GM23338 (cell line): Measurements from ENCODE around the gene ABCC3. TPM values are rescaled to one million over a fixed set of nuclear protein-coding genes. Genes with fewer than 3 reads are reported as not detected.

Source experiments
- ATAC-seq: fragments of 200-7000 bp; cut with Tn5 transposase; 3 replicates; pipeline ENCODE4 v1.9.1; 2020
- DNase-seq: peaks from one replicate; pipeline ENCODE4 v3.0.0-alpha.2; 2015; ENCODE audit warnings: low spot score
- H2AFZ ChIP-seq: fragments of 200-600 bp; sonication (generic); 2 replicates; pipeline ENCODE4 v1.8.0; 2016; ENCODE audit warnings: antibody characterized with exemption, mild to moderate bottlenecking, moderate library complexity
- H3F3A ChIP-seq: fragments of 200-600 bp; sonication (generic); replicated peaks from 2 replicates; pipeline ENCODE4 v1.8.0; 2017; ENCODE audit warnings: antibody characterized with exemption, mixed run types, low read depth
- H3K27ac ChIP-seq: fragments of 200-600 bp; sonication (generic); 2 replicates; pipeline ENCODE4 v1.6.1; 2016; ENCODE audit warnings: low read depth
- H3K27me3 ChIP-seq: fragments of 200-600 bp; sonication (generic); 2 replicates; pipeline ENCODE4 v1.8.0; 2016; ENCODE audit warnings: mild to moderate bottlenecking, mixed run types, moderate library complexity; ENCODE audit not compliant: insufficient read depth
- H3K36me3 ChIP-seq: fragments of 200-600 bp; sonication (generic); 2 replicates; pipeline ENCODE4 v1.8.0; 2016; ENCODE audit warnings: mild to moderate bottlenecking; ENCODE audit not compliant: insufficient read depth
- H3K4me1 ChIP-seq: fragments of 200-600 bp; sonication (generic); 2 replicates; pipeline ENCODE4 v1.8.0; 2016; ENCODE audit warnings: mild to moderate bottlenecking, moderate library complexity; ENCODE audit not compliant: insufficient read depth
- H3K4me2 ChIP-seq: fragments of 200-600 bp; sonication (generic); 2 replicates; pipeline ENCODE4 v1.7.1; 2017; ENCODE audit warnings: mixed run types
- H3K4me3 ChIP-seq: fragments of 200-600 bp; sonication (generic); 2 replicates; pipeline ENCODE4 v1.6.1; 2016; ENCODE audit warnings: mixed run types
- H3K79me2 ChIP-seq: fragments of 200-600 bp; sonication (generic); replicated peaks from 2 replicates; pipeline ENCODE4 v1.8.0; 2017; ENCODE audit warnings: mild to moderate bottlenecking; ENCODE audit not compliant: insufficient read depth
- H3K9me2 ChIP-seq: fragments of 200-600 bp; sonication (generic); 2 replicates; pipeline ENCODE4 v1.8.0; 2017; ENCODE audit not compliant: insufficient read depth
- H4K20me1 ChIP-seq: fragments of 200-600 bp; sonication (generic); replicated peaks from 2 replicates; pipeline ENCODE4 v1.8.0; 2017; ENCODE audit warnings: mild to moderate bottlenecking; ENCODE audit not compliant: insufficient read depth
- H3K27ac Mint-ChIP-seq: 2 replicates; pipeline ENCODE4 v1.8.0; 2020; ENCODE audit warnings: inconsistent platforms, mild to moderate bottlenecking, moderate library complexity, mixed read lengths
- H3K27me3 Mint-ChIP-seq: 3 replicates; pipeline ENCODE4 v1.8.0; 2022; ENCODE audit warnings: low read depth, mild to moderate bottlenecking, moderate library complexity, mixed read lengths, inconsistent platforms; ENCODE audit not compliant: insufficient read depth, poor library complexity
- H3K36me3 Mint-ChIP-seq: 3 replicates; pipeline ENCODE4 v1.8.0; 2021; ENCODE audit warnings: low read depth, mild to moderate bottlenecking, inconsistent platforms, moderate library complexity, mixed read lengths
- H3K4me1 Mint-ChIP-seq: 3 replicates; pipeline ENCODE4 v1.8.0; 2020; ENCODE audit warnings: mild to moderate bottlenecking, inconsistent platforms, mixed read lengths
- H3K4me3 Mint-ChIP-seq: 3 replicates; pipeline ENCODE4 v1.8.0; 2021; ENCODE audit warnings: moderate library complexity, mild to moderate bottlenecking, inconsistent platforms, mixed read lengths
- H3K9me3 Mint-ChIP-seq: 3 replicates; pipeline ENCODE4 v1.8.0; 2020; ENCODE audit warnings: moderate library complexity, mild to moderate bottlenecking, inconsistent platforms, mixed read lengths
- CREB1 ChIP-seq: fragments of 250-450 bp; sonication (Bioruptor Pico); IDR thresholded peaks from 2 replicates; pipeline ENCODE4 v1.5.0; 2020; ENCODE audit warnings: low read depth, mild to moderate bottlenecking, moderate library complexity
- ETS1 ChIP-seq: IDR thresholded peaks from 2 replicates; pipeline ENCODE4 v1.6.1; 2016; ENCODE audit warnings: antibody characterized with exemption
- EZH2phosphoT487 ChIP-seq: fragments of 200-600 bp; sonication (generic); IDR thresholded peaks from one replicate; pipeline ENCODE4 v1.8.1; 2018; ENCODE audit warnings: antibody characterized with exemption; ENCODE audit not compliant: unreplicated experiment
- JUNB ChIP-seq: IDR thresholded peaks from one replicate; pipeline ENCODE4 v1.6.1; 2016; ENCODE audit warnings: antibody characterized with exemption; ENCODE audit not compliant: unreplicated experiment
- POLR2AphosphoS5 ChIP-seq: IDR thresholded peaks from 2 replicates; pipeline ENCODE4 v1.6.1; 2016; ENCODE audit warnings: antibody characterized with exemption, low read depth
- REST ChIP-seq: IDR thresholded peaks from one replicate; pipeline ENCODE4 v1.6.1; 2018; ENCODE audit warnings: antibody characterized with exemption; ENCODE audit not compliant: unreplicated experiment
- STAT1 ChIP-seq: IDR thresholded peaks from one replicate; pipeline ENCODE4 v1.6.1; 2016; ENCODE audit warnings: antibody characterized with exemption; ENCODE audit not compliant: unreplicated experiment
- ZNF114 ChIP-seq: fragments of 250-450 bp; sonication (Bioruptor Pico); IDR thresholded peaks from 2 replicates; pipeline ENCODE4 v1.5.0; 2020; ENCODE audit warnings: mild to moderate bottlenecking, moderate library complexity
- ZNF462 ChIP-seq: fragments of 250-450 bp; sonication (Bioruptor Pico); IDR thresholded peaks from 2 replicates; pipeline ENCODE4 v1.5.0; 2020; ENCODE audit warnings: mild to moderate bottlenecking, moderate library complexity
- polyA plus RNA-seq: library from polyadenylated mRNA; unstranded; fragments of >200 nt; fragmentation: Nextera tagmentation; extraction: Ambion mirVana; gene quantifications from 2 replicates; pipeline ENCODE4 v1.2.1, GENCODE V29; 2016
- total RNA-seq: library from RNA; depleted of rRNA; stranded (reverse); fragments of >200 nt; shearing (Covaris generic); gene quantifications from 2 replicates; pipeline ENCODE4 v1.2.3, GENCODE V29; 2014
- TF ChIP-seq, protein P1 (sequence below), 2 experiments: fragments of 200-600 bp in 1 of 2; sonication (generic) in 1 of 2; conservative IDR thresholded peaks; 2 replicates each; pipeline versions ENCODE4 v1.5.1 to v1.6.1; 2016 to 2017; ENCODE audit warnings: antibody characterized with exemption in 2 of 2, low read depth in 2 of 2, mild to moderate bottlenecking in 2 of 2, moderate library complexity in 1 of 2

Gene ABCC3
- total and polyA plus RNA-seq, 2 experiments from 2014 or later = not detected

DNA sequence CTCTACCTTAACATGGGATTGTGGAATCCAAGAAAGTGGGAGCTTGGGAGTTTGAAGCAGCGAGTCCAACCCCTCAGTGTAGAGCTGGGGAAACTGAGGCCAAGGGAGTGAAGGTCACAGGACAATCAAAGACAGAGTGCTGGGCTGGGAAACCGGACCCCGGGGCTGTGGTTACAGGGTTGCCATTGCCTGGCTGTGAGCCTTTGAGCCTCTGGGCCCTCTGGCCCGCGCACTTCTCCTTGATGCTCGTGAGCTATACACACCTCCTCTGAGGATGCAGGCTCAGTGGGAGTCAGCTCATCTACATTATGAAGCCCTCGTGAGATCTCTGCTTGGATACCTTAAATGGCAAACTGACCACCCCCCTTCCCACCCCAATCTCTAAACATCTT is 2.1 kb downstream of the ABCC3 start:
- no peaks in the 10 kb centered on the region for H4K20me1 ChIP-seq
- H3K4me3 ChIP-seq = no peak overlapping the region
- no peak for TF ChIP-seq REST
- TF ChIP-seq EZH2phosphoT487 = no peak
- TF ChIP-seq CREB1 (CRISPR knock-in tag) = no peak
- TF ChIP-seq POLR2AphosphoS5 = no peak
- TF ChIP-seq ZNF114 = no peak
- TF ChIP-seq JUNB = no peak
- TF ChIP-seq STAT1 = no peak
- no peak for TF ChIP-seq ZNF462 (CRISPR knock-in tag)
- TF ChIP-seq, protein P1, sequence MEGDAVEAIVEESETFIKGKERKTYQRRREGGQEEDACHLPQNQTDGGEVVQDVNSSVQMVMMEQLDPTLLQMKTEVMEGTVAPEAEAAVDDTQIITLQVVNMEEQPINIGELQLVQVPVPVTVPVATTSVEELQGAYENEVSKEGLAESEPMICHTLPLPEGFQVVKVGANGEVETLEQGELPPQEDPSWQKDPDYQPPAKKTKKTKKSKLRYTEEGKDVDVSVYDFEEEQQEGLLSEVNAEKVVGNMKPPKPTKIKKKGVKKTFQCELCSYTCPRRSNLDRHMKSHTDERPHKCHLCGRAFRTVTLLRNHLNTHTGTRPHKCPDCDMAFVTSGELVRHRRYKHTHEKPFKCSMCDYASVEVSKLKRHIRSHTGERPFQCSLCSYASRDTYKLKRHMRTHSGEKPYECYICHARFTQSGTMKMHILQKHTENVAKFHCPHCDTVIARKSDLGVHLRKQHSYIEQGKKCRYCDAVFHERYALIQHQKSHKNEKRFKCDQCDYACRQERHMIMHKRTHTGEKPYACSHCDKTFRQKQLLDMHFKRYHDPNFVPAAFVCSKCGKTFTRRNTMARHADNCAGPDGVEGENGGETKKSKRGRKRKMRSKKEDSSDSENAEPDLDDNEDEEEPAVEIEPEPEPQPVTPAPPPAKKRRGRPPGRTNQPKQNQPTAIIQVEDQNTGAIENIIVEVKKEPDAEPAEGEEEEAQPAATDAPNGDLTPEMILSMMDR (conservative IDR thresholded peaks at IDR 0.05; ENCODE audit: low read depth in 2 of 2) = no peak
- no peak for TF ChIP-seq ETS1
- ATAC-seq (no peak), DNase-seq (no peak)
- peaks cover 17% of the 10 kb centered on the region for H3K4me1 ChIP-seq
- H3K4me1 Mint-ChIP-seq = peaks cover 21% of the 10 kb centered on the region
- H3K27ac ChIP-seq = no peak overlapping the region
- H3F3A ChIP-seq = 0 out of 2 replicates have a peak, but pooled peaks cover 3% of the 10 kb centered on the region
- H3K4me3 Mint-ChIP-seq = no peak overlapping the region
- no peaks in the 10 kb centered on the region for H3K9me2 ChIP-seq
- no peaks in the 10 kb centered on the region for H3K9me3 Mint-ChIP-seq
- no peak overlapping the region for H3K27ac Mint-ChIP-seq
- no peaks in the 10 kb centered on the region for H3K36me3 Mint-ChIP-seq
- H2AFZ ChIP-seq = no peak overlapping the region
- H3K27me3 ChIP-seq = peaks cover 53% of the 10 kb centered on the region
- no peak overlapping the region for H3K4me2 ChIP-seq
- no peaks in the 10 kb centered on the region for H3K36me3 ChIP-seq
- H3K79me2 ChIP-seq = no peaks in the 10 kb centered on the region
- peaks cover 37% of the 10 kb centered on the region for H3K27me3 Mint-ChIP-seq
